Vagina (tissue), 2 donors: Measurements from ENCODE around the gene CD70. TPM values are rescaled to one million over a fixed set of nuclear protein-coding genes. Genes with fewer than 3 reads are reported as not detected.
"Not testable (repeated sequence)": the region's sequence is repeated elsewhere in the genome, so short reads cannot be mapped to it uniquely, and the experiment has no call there.

Experiments used
- DNase-seq, 2 donors: peaks; one replicate each; pipeline ENCODE4 v3.0.0-alpha.2; 2017; ENCODE audit errors: extremely low spot score in 2 of 2
- H3K27ac ChIP-seq: fragments of 200-600 bp; sonication (generic); one replicate; pipeline ENCODE4 v1.5.1; 2019
- H3K27me3 ChIP-seq: fragments of 200-600 bp; sonication (generic); one replicate; pipeline ENCODE4 v1.5.1; 2019
- H3K36me3 ChIP-seq, 2 donors: fragments of 200-600 bp; sonication (generic); one replicate each; pipeline ENCODE4 v1.5.1; 2017 to 2019
- H3K4me1 ChIP-seq: fragments of 200-600 bp; sonication (generic); one replicate; pipeline ENCODE4 v1.5.1; 2019
- H3K4me3 ChIP-seq, 2 donors: fragments of 200-600 bp; sonication (generic); 1 replicate in 1 of 2; 2 replicates in 1 of 2; pipeline ENCODE4 v1.5.1; 2016 to 2019
- H3K9me3 ChIP-seq: fragments of 200-600 bp; sonication (generic); one replicate; pipeline ENCODE4 v1.5.1; 2019
- CTCF ChIP-seq, 3 experiments: fragments of 450-650 bp in 2 of 3; fragments of 200-600 bp in 1 of 3; sonication (generic) in 1 of 3; IDR thresholded peaks; one replicate each; pipeline ENCODE4 v1.5.1; 2017 to 2019; ENCODE audit warnings: antibody characterized with exemption in 3 of 3, mild to moderate bottlenecking in 2 of 3, moderate library complexity in 2 of 3
- POLR2A ChIP-seq, 2 donors: fragments of 450-650 bp; IDR thresholded peaks; one replicate each; pipeline ENCODE4 v1.6.1; 2017; ENCODE audit warnings: antibody characterized with exemption in 2 of 2, mild to moderate bottlenecking in 2 of 2, moderate library complexity in 2 of 2
- POLR2AphosphoS5 ChIP-seq, 2 donors: sonication (generic); formaldehyde crosslinking; IDR thresholded peaks; one replicate each; pipeline ENCODE4 v1.9.0; 2017; ENCODE audit warnings: antibody characterized with exemption in 2 of 2, mild to moderate bottlenecking in 2 of 2, low read depth in 1 of 2; ENCODE audit not compliant: insufficient read depth in 1 of 2
- intact Hi-C: fragments of 100-400 bp; cut with DNase I; formaldehyde crosslinking; loops from one replicate; pipeline ENCODE4 v1.15.1; 2023
- total RNA-seq: library from RNA; depleted of rRNA; stranded (reverse); fragments of >200 nt; gene quantifications from one replicate; pipeline ENCODE4 v1.2.3, GENCODE V29; 2016

The CD70 gene, protein sequence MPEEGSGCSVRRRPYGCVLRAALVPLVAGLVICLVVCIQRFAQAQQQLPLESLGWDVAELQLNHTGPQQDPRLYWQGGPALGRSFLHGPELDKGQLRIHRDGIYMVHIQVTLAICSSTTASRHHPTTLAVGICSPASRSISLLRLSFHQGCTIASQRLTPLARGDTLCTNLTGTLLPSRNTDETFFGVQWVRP
- not detected for total RNA-seq

GRCh38 chr19:6590827-6591319 lies at the start of gene CD70:
TSS of gene CD70 (minus strand) at chr19:6591150. CDS start at chr19:6591002, 148 bp downstream.
- H3K27ac ChIP-seq, result no peak within 1 kb of the TSS
- no peak for DNase-seq
- no peaks in the 10 kb centered on the region for H3K9me3 ChIP-seq
- no peak within 1 kb of the TSS for H3K4me3 ChIP-seq
- TF ChIP-seq POLR2A (IDR thresholded peaks at IDR 0.05), result no peak
- H3K4me1 ChIP-seq, result peaks cover 14% of the 10 kb centered on the region
- H3K27me3 ChIP-seq, result no peaks in the 10 kb centered on the region
- intact Hi-C loops, result no loop called here
- H3K36me3 ChIP-seq, result no peaks in the 10 kb centered on the region

- H3K27ac ChIP-seq, DNase-seq, H3K36me3 ChIP-seq, H3K4me3 ChIP-seq, H3K9me3 ChIP-seq, H3K4me1 ChIP-seq, H3K27me3 ChIP-seq, intact Hi-C loops: not testable (repeated sequence)
These were observed 49.4 kb upstream of the CD70 start for GRCh38 chr19:6640333-6640732.

DNA sequence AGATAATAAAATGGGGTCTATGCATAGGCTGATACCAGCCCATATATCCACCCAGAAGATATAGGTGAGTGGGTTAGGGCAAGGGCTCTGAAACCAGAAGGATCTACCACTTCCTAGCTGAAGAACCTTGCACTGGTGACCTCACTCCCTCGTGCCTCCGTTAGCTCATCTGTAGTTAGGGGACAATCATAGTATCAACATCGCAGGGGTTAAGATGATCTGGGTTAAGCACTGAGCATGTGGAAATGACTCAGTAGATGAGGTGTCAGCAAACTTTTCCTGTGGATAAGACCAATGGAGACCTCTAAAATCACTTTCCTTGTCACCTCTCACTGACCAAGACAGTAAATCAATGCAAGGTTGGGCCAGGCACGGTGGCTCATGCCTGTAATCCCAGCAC lies 48.5 kb upstream of the CD70 start:
- H3K4me3 ChIP-seq, result no peak overlapping the region
- TF ChIP-seq POLR2A (IDR thresholded peaks at IDR 0.05) (no peak), POLR2AphosphoS5 (IDR thresholded peaks at IDR 0.05; ENCODE audit: insufficient read depth in 1 of 2, low read depth in 1 of 2) (no peak), CTCF (IDR thresholded peaks at IDR 0.05) (no peak)
- intact Hi-C loops, result no loop called here
- no peaks in the 10 kb centered on the region for H3K4me1 ChIP-seq
- no peak overlapping the region for H3K27ac ChIP-seq
- no peaks in the 10 kb centered on the region for H3K9me3 ChIP-seq
- H3K36me3 ChIP-seq, result no peaks in the 10 kb centered on the region
- no peak for DNase-seq
- no peaks in the 10 kb centered on the region for H3K27me3 ChIP-seq

GRCh38 chr19:6633456-6633813 lies 42.5 kb upstream of the CD70 start:
- not testable (repeated sequence) for H3K4me1 ChIP-seq, H3K9me3 ChIP-seq, DNase-seq, H3K27ac ChIP-seq, H3K36me3 ChIP-seq, H3K27me3 ChIP-seq, H3K4me3 ChIP-seq
- intact Hi-C loops, result loop anchor here (5.0 kb wide), 2 partner anchors 219 to 234 kb away; no protein-coding TSS in a partner anchor

GRCh38 chr19:6632747-6633455 lies 42.0 kb upstream of the CD70 start:
- H3K36me3 ChIP-seq, H3K4me1 ChIP-seq, H3K27ac ChIP-seq, DNase-seq, H3K27me3 ChIP-seq, H3K9me3 ChIP-seq, H3K4me3 ChIP-seq: not testable (repeated sequence)
- intact Hi-C loops, result loop anchor here (5.0 kb wide), 2 partner anchors 219 to 234 kb away; no protein-coding TSS in a partner anchor
- peak; percentile 15 to 43 (median 24) for TF ChIP-seq CTCF (IDR thresholded peaks at IDR 0.05)

DNA sequence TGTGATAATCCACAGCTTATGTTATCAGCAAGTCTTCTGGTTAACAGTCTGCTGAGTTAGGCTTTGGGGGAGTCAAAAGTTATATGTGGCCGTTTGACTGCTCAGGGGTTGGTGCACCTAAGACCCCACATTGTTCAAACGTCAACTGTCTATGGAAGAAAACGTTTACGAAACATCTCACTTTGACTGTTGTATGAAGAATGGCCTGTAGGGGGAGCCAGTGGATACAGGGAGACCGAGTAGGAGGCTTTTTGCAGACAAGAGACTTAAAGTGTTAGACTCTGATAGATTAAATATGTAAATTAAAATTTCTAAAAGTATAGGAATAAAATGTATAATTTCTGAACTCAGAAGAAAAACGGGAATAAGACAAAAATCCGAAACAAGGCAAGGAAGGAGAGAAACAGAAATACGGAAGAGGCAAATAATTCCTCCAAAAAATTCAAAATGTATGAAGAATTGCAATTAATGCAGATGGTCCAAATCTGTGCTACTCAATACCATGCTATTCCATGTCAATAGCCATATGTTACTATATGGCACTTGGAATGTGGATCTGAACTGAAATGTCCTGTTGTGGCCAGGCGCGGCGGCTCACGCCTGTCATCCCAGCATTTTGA lies 41.2 kb upstream of the CD70 start:
- H3K9me3 ChIP-seq, result no peaks in the 10 kb centered on the region
- no peaks in the 10 kb centered on the region for H3K27me3 ChIP-seq
- TF ChIP-seq POLR2AphosphoS5 (IDR thresholded peaks at IDR 0.05; ENCODE audit: insufficient read depth in 1 of 2, low read depth in 1 of 2), result peak in 1 of 2 donors; percentile 38
- TF ChIP-seq CTCF (IDR thresholded peaks at IDR 0.05), result peak; percentile 75 to 85 (median 79)
- no peak for TF ChIP-seq POLR2A (IDR thresholded peaks at IDR 0.05)
- H3K4me3 ChIP-seq, result no peak overlapping the region
- intact Hi-C loops, result loop anchor here (5.0 kb wide), 2 partner anchors 220 to 235 kb away; no protein-coding TSS in a partner anchor
- H3K27ac ChIP-seq, result no peak overlapping the region
- DNase-seq, result no peak
- H3K4me1 ChIP-seq, result no peaks in the 10 kb centered on the region
- no peaks in the 10 kb centered on the region for H3K36me3 ChIP-seq
